ENCODE data around the gene CHID1.
A peak's percentile ranks its signal among the peaks of the same experiment; 100 is the strongest.

The CHID1 gene

DNA sequence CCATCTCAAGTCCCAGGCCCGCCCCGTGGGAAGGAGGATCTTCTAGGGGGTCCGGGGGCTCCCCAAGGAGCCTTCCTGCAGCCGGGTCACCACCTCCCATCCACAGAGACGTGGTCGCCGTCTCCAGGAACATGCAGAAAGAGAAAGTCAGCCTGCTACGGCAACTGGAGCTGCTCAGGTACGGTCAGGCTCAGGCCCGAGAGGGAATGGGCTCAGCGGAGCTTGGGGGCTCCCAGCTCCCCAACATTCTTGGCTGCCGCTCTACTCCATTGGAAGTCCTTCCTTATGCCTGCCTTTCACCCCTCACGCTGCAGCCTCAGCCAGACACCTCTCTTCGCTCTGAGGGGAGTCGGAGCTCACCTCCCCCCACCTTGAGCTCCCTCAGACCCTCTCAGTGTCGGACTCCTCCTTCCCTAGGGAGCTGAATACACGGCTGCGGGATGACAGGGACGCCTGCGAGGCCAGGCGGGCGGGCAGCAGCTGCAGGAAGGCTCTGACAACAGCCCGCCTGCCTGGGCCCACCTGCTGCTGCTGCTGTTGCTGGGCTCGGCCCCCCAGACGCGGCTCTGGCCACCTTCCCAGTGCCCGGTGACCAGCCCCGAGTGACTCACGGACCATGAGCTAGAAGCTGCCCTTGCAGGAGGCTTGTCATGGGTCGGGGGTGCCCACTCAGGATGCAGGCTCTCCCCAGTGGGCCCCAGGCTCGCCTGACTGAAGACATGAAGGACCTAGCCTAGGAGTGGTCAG lies 79.3 kb downstream of the CHID1 start:
- Mint-ChIP-seq H3K4me1 (ENCODE audit: low read depth) (peaks cover 4% of the 10 kb centered on the region), H3K36me3 (ENCODE audit: low read depth) (no peaks in the 10 kb centered on the region), H3K4me3 (peak overlapping the region; percentile 67), H3K9me3 (no peaks in the 10 kb centered on the region), H3K27ac (no peak overlapping the region), H3K27me3 (ENCODE audit: low read depth) (peaks cover 41% of the 10 kb centered on the region)

DNA sequence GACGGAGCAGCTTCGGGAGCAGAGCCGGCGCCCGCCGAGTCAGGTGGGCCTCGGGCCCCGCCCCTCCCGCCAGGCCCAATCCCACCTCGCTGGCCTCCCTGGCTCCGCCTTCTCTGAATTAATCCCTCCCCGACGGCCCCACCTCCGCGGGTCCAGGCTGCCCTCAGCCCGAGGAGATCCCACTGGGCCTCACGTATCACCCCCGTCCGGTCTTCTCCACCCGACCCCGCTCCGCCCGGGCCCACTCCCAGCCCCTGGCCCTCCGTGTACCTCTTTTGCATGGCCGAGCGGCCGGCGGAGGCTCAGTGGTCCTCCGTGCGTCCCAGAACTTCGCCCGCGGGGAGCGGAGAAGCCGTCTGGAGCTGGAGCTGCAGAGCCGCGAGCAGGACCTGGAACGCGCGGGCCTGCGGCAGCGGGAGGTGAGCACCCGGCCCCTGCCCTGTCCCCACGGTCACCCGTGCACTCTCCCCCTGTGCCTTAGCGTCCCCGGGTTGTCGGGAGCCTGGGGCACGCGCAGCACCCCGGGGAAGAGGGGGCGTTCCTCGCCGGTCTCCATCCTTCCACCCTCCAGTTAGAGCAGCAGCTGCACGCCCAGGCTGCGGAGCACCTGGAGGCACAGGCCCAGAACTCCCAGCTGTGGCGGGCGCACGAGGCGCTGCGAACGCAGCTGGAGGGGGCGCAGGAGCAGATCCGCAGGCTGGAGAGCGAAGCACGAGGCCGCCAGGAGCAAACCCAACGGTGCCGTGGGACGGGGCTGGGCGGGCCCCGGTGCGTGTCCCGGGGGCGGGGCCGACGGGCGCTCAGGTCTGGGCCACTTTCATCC lies 80.1 kb downstream of the CHID1 start:
- Mint-ChIP-seq H3K27ac (no peak overlapping the region), H3K4me1 (ENCODE audit: low read depth) (peaks cover 4% of the 10 kb centered on the region), H3K4me3 (peak overlapping the region; percentile 37), H3K36me3 (ENCODE audit: low read depth) (no peaks in the 10 kb centered on the region), H3K9me3 (no peaks in the 10 kb centered on the region), H3K27me3 (ENCODE audit: low read depth) (peaks cover 41% of the 10 kb centered on the region)

DNA sequence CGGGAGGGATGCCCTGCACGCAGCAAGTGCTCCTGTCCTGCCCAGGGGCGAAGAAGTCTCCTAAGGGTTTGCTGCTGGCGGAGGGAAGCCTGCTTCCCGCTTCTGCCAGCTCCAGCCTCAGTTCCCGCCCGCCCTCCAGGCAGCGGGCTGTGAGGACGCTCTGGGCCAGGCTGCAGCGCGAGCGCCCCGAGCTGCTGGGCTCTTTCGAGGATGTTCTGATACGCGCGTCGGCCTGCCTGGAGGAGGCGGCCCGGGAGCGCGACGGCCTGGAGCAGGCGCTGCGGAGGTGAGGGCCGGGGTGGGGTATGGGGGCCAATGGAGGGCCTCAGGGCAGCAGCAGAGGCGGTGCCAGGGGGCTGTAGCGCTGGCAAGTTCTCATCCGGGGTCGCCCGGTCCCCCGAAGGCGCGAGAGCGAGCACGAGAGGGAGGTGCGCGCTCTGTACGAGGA lies 80.7 kb downstream of the CHID1 start:
- peaks cover 4% of the 10 kb centered on the region for H3K4me1 Mint-ChIP-seq (ENCODE audit: low read depth)
- H3K27me3 Mint-ChIP-seq (ENCODE audit: low read depth) = peaks cover 41% of the 10 kb centered on the region
- no peaks in the 10 kb centered on the region for H3K9me3 Mint-ChIP-seq
- H3K36me3 Mint-ChIP-seq (ENCODE audit: low read depth) = peaks cover 5% of the 10 kb centered on the region
- no peak overlapping the region for H3K27ac Mint-ChIP-seq
- no peak overlapping the region for H3K4me3 Mint-ChIP-seq

DNA sequence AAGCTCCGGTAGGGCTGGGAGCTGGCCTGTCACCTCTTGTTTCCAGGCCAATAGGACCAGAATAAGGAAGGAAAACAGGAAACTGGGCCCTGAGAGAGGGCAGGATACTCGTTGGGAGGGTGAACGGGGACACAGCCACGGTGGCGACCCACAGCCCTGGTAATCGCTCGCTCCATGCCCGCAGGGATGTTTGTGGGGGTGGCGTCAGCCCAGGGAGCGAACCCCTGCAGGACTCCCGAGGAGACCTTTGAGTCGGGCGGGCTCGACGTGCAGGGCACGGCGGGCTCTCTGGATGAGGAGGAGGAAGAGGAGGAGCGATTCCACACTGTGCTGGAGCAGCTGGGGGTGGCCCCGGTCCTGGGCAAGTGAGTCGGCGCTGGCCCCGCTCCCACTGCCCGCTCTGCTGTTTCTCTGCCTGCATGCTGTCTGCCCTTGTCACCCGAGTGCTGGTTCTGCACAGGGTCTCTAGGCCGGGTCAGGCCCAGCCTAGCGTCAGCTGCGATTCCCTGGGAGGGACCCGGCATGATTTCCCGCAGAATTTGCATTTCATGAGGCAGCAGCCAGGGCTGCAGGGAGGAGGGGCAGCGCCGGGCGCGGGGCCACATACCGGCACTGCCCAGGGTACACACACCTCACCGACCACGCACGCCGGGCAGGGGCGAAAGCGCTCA lies 81.3 kb downstream of the CHID1 start:
- peak overlapping the region; percentile 37 for H3K4me3 Mint-ChIP-seq
- peaks cover 6% of the 10 kb centered on the region for H3K36me3 Mint-ChIP-seq (ENCODE audit: low read depth)
- H3K9me3 Mint-ChIP-seq = no peaks in the 10 kb centered on the region
- peaks cover 4% of the 10 kb centered on the region for H3K4me1 Mint-ChIP-seq (ENCODE audit: low read depth)
- H3K27me3 Mint-ChIP-seq (ENCODE audit: low read depth) = peaks cover 41% of the 10 kb centered on the region
- no peak overlapping the region for H3K27ac Mint-ChIP-seq

- H3K27me3 Mint-ChIP-seq (ENCODE audit: low read depth) = peaks cover 41% of the 10 kb centered on the region
- H3K4me3 Mint-ChIP-seq = peak overlapping the region; percentile 76
- no peak overlapping the region for H3K27ac Mint-ChIP-seq
- peaks cover 6% of the 10 kb centered on the region for H3K36me3 Mint-ChIP-seq (ENCODE audit: low read depth)
- no peaks in the 10 kb centered on the region for H3K9me3 Mint-ChIP-seq
- peaks cover 4% of the 10 kb centered on the region for H3K4me1 Mint-ChIP-seq (ENCODE audit: low read depth)
These were observed 82.0 kb downstream of the CHID1 start for GRCh38 chr11:828506-829175.

DNA sequence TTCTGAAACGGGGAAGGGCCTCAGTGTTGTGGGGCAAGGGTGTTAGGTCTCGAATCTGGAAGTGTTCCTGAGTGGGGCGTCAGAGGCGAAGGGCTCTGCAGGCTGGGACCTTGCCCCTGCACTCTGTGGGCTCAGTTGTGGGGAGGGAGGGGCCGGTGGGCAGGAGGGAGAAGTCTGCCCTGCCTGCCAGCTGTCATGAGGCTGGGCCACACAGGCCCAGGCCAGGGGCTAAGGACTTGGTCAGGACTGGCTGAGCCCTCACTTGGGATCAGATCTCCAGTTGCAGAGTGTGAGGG lies 82.8 kb downstream of the CHID1 start, which contains the start of gene CRACR2B:
CRACR2B (plus strand) TSS at position 23 of the 296 bp plus-strand sequence. CDS start 689 bp downstream, outside the sequence.
- H3K9me3 Mint-ChIP-seq = no peaks in the 10 kb centered on the region
- H3K4me1 Mint-ChIP-seq (ENCODE audit: low read depth) = peaks cover 4% of the 10 kb centered on the region
- peaks cover 6% of the 10 kb centered on the region for H3K36me3 Mint-ChIP-seq (ENCODE audit: low read depth)
- peaks cover 41% of the 10 kb centered on the region for H3K27me3 Mint-ChIP-seq (ENCODE audit: low read depth)
- no peak within 1 kb of the TSS for H3K27ac Mint-ChIP-seq
- H3K4me3 Mint-ChIP-seq = peak within 1 kb of the TSS; percentile 76

DNA sequence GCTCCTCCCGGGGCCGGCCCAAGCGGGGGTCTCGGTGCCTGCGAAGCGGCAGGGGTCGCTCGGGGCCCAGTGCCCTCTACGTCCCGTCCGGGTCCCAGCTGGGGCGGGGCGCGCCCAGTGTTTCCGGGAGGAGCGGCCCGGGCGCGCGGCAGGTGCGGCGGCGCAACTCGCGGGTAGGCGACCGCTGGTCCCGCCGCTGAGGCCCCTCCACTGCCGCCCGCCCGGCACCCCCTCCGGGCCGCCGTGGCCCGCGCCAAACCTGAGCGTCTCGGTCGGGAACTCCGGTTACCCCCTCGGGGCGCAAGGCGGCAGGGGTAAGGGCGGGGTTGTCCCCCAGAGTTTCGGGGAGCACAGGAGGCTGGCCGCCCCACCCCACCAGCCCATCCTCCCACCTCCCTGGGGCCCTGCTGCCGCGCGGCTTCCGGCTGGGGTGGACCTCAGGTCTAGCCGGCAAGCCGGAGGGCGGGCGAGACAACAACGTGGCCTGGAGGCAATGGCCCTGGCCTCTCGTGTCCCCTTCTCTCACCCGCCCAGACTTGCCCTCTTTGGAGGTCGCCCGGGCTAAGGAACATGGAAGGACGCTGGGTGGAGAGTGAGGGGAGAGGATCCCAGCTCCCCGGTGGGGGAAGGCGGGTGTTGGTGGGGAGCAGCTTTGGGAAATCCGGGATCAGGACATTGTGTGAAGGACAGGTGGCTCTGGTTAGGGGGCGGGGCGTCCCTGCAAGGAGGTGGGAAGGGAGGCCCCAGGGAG lies 83.3 kb downstream of the CHID1 start:
- Mint-ChIP-seq H3K27me3 (ENCODE audit: low read depth) (peaks cover 41% of the 10 kb centered on the region), H3K4me1 (ENCODE audit: low read depth) (peaks cover 4% of the 10 kb centered on the region), H3K4me3 (peak overlapping the region; percentile 76), H3K27ac (no peak overlapping the region), H3K36me3 (ENCODE audit: low read depth) (peaks cover 6% of the 10 kb centered on the region), H3K9me3 (no peaks in the 10 kb centered on the region)

GRCh38 chr11:826836-827145 lies 83.8 kb downstream of the CHID1 start:
- Mint-ChIP-seq H3K4me3 (peak overlapping the region; percentile 76), H3K36me3 (ENCODE audit: low read depth) (peaks cover 6% of the 10 kb centered on the region), H3K27ac (peak overlapping the region; percentile 49), H3K9me3 (no peaks in the 10 kb centered on the region), H3K4me1 (ENCODE audit: low read depth) (peaks cover 4% of the 10 kb centered on the region), H3K27me3 (ENCODE audit: low read depth) (peaks cover 36% of the 10 kb centered on the region)

DNA sequence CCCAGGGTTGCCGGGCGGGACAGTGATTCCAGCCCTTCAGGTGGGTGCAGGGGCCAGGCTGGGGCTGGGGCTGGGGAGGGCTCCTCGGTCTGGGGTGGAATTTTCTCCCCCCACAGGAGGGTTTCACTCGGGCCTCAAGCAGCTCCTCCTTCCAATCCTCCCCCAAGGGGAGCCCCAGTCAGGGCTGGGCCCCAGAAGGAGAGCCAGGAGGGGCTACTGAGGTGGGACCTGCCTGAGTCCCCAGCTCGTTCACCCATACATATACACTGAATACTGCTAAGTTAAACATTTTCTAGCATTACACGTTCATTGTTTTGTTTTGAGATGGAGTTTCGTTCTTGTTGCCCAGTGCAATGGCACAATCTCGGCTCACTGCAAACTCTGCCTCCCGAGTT lies 84.4 kb downstream of the CHID1 start:
- H3K36me3 Mint-ChIP-seq (ENCODE audit: low read depth) = peaks cover 6% of the 10 kb centered on the region
- peaks cover 5% of the 10 kb centered on the region for H3K4me1 Mint-ChIP-seq (ENCODE audit: low read depth)
- H3K27me3 Mint-ChIP-seq (ENCODE audit: low read depth) = peaks cover 30% of the 10 kb centered on the region
- no peaks in the 10 kb centered on the region for H3K9me3 Mint-ChIP-seq
- H3K27ac Mint-ChIP-seq = no peak overlapping the region
- peak overlapping the region; percentile 76 for H3K4me3 Mint-ChIP-seq

DNA sequence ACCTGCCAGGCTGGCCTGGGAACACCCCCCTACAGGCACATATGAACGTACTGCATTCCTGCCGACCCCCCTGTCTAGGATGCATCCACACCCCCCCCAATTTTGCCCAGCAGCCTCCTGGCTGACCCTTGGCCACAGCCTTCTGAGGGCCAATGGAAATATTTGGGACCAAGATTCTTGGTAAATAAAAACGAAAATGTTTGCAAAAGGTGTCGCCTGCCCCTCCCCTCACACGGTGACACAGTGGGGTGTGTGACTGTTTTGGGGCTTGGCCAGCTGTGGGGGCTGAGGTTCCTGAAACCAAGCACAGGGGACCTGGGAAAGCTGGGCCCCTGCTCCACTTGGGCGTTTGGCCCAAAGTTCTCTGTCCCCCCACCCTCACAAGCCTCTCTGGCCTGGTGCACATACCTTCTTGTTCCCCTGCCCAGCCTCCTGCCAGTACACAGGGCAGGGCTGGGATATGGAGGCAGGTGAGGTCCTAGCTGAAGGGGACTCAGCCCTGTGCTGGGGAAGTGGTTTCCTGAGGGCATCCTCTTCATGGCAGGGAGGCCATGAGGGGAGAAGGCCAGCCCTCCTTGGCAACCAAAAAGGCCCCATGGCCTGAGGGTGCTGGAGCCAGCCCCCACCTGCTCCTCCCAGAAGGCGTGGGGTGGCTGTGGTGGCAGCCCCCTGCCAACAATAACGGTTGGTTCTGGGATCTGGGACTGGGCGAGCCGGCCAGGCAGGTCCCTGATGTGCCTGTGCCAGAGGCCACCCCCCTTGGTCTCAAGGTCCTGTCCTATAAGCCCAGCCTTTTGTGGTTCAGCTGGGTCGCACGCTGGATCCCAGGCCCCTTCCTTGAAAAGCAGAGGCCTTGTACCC lies 85.0 kb downstream of the CHID1 start:
- peaks cover 27% of the 10 kb centered on the region for H3K27me3 Mint-ChIP-seq (ENCODE audit: low read depth)
- H3K36me3 Mint-ChIP-seq (ENCODE audit: low read depth) = peaks cover 6% of the 10 kb centered on the region
- peaks cover 8% of the 10 kb centered on the region for H3K4me1 Mint-ChIP-seq (ENCODE audit: low read depth)
- H3K27ac Mint-ChIP-seq = no peak overlapping the region
- no peaks in the 10 kb centered on the region for H3K9me3 Mint-ChIP-seq
- H3K4me3 Mint-ChIP-seq = no peak overlapping the region

DNA sequence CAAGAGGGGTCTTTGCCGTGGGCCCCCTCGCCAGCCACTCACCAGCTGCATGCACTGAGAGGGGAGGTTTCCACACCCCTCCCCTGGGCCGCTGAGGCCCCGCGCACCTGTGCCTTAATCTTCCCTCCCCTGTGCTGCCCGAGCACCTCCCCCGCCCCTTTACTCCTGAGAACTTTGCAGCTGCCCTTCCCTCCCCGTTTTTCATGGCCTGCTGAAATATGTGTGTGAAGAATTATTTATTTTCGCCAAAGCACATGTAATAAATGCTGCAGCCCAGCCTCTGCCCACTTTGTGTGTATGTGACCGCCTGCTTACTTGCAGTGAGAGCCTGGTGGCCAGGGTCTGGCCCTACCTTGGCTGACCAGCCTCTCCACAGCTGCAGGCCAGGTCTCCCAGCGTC lies 85.7 kb downstream of the CHID1 start:
- H3K36me3 Mint-ChIP-seq (ENCODE audit: low read depth) = peaks cover 6% of the 10 kb centered on the region
- H3K27me3 Mint-ChIP-seq (ENCODE audit: low read depth) = peaks cover 26% of the 10 kb centered on the region
- H3K4me3 Mint-ChIP-seq = no peak overlapping the region
- no peaks in the 10 kb centered on the region for H3K9me3 Mint-ChIP-seq
- H3K27ac Mint-ChIP-seq = no peak overlapping the region
- H3K4me1 Mint-ChIP-seq (ENCODE audit: low read depth) = peaks cover 8% of the 10 kb centered on the region

DNA sequence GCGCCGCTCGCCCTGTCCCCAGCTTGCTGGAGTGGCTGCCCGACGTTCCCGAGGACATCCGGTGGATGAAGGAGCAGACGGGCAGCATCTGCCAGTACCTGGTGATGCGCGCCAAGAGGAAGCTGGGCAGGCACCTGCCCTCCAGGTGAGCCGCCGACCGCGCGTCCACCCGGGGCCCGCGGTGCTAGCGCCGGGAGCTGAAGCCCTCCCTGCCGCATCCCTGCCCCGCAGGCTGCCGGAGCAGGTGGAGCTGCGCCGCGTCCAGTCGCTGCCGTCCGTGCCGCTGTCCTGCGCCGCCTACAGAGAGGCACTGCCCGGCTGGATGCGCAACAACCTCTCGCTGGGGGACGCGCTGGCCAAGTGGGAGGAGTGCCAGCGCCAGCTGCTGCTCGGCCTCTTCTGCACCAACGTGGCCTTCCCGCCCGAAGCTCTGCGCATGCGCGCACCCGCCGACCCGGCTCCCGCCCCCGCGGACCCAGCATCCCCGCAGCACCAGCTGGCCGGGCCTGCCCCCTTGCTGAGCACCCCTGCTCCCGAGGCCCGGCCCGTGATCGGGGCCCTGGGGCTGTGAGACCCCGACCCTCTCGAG lies 86.2 kb downstream of the CHID1 start:
- Mint-ChIP-seq H3K4me1 (ENCODE audit: low read depth) (peaks cover 8% of the 10 kb centered on the region), H3K4me3 (no peak overlapping the region), H3K27me3 (ENCODE audit: low read depth) (peaks cover 20% of the 10 kb centered on the region), H3K9me3 (no peaks in the 10 kb centered on the region), H3K36me3 (ENCODE audit: low read depth) (peaks cover 6% of the 10 kb centered on the region), H3K27ac (no peak overlapping the region)
